GM18519 (cell line): ENCODE results near the gene BNIP1.
"Not testable (repeated sequence)": the region's sequence is repeated elsewhere in the genome, so short reads cannot be mapped to it uniquely, and the experiment has no call there.

Experiments used
- ATAC-seq: cut with Tn5 transposase; IDR thresholded peaks from one replicate; pipeline ENCODE4 v1.9.1; 2021; ENCODE audit warnings: mild to moderate bottlenecking, moderate library complexity; ENCODE audit not compliant: unreplicated experiment, low FRiP score

Gene BNIP1, protein sequence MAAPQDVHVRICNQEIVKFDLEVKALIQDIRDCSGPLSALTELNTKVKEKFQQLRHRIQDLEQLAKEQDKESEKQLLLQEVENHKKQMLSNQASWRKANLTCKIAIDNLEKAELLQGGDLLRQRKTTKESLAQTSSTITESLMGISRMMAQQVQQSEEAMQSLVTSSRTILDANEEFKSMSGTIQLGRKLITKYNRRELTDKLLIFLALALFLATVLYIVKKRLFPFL

DNA sequence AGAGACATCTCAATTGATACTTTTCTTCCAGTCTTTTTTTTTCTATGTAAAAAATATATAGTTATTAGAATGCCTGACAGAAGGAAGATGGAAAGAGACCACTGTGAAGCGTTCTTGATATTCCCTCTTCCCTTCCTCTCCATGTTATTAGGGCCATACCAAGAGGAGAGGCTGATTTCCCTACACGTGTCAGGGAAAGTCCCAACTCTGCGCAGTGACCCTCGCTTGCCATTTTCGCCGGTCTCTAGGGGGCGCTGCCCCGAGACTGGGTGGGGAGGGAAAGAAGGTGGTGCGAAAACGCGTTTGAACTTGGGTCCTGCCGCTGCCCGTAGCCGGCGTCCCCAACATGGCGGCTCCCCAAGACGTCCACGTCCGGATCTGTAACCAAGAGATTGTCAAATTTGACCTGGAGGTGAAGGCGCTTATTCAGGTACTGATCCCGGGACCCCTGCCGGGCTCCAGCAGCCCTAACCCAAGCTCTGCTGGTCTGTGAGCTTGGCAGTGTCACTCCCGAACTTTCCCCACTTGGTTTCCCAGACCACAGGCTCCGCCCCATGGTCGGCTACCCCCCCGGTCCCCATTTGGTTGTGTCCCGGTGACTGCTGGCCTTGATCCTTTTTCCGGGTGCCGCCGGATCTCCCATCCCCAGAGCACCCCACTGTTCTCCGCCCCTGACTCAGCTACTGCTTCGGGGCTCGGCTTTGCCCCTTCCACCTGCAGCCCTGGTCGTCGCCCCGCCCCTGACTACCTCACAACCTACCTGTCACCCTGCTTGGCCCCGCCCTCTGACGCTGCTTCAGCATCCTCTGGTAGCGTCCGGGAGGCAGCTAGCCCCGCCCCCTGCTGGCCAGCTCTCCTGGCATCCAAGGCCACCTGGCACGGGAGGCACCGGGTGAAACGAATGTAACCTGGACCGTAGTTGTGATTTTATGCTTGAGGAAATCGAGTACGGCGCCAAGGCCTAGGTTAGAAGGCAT is at the start of gene BNIP1:
BNIP1 (plus strand) TSS at position 332 of the 977 bp plus-strand sequence; CDS start at position 347, 15 bp downstream.
- ATAC-seq, result peak; percentile 85

DNA sequence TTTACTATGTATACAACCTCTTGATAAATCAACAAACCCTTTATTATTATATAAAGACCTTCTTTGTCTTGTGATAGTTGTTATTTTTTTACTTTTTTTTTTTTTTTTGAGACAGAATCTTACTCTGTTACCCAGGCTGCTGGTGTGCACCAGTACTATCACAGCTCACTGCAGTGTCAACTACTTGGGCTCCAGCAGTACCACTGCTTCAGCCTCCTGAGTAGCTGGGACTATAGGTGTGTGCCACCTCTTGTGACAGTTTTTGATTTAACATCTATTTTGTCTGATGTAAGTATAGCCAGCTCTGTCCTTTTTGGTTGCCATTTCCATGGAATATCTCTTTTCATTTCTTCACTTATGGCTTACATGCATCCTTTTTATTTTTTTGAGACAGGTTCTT is 45.5 kb upstream of the BNIP1 start:
- ATAC-seq, result no peak

DNA sequence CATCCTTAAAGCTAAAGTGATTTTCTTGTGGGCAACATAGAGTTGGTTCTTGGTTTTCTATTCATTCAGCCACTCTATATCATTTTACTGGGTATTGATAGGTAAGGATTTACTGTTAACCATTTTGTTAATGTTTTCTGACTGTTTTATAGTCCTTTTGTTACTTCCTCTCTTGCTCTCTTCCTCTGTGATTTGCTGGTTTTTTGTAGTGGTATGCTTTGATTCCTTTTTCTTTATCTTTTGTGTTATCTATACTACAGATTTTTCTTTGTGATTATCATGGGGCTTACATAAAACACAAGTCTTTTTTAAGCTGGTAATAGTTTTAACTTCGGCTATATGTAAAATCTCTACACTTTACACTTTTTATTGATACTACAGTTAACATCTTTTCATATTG is 44.9 kb upstream of the BNIP1 start:
- no peak for ATAC-seq

DNA sequence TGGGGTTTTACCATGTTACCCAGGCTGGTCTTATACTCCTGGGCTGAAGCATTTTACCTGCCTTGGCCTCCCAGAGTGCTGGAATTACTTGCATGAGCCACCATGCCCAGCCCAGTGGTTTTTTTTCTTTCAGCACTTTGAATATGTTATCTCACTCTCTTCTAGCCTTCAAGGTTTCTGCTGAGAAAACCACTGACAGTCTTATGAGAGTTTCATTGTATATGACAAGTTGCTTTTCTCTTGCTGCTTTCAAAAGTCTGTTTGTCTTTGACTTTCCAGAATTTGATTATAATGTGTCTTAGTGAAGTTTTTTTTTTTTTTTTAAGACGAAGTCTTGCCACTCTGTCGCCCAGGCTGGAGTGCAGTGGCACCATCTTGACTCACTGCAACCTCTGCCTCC is 43.1 kb upstream of the BNIP1 start:
- ATAC-seq, result no peak

DNA sequence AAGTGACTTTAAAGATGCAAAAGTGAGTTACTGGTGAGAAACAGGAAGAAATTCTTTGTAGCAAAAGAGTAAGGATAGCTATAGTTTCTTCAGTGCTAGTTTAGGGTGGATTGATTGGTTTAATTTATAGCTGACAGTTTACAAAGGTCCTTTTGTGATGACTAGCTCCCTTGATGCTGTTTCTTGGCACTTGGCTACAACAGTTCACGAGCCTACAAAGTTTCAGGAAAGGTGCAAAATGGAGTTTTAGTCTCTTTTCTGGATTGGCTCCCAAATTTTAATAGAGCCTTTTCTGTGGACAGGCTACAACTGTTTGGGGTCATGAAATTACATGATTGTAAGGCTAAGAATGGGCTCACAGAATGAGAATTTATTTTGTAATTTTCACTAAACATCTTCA is 40.9 kb upstream of the BNIP1 start:
- ATAC-seq, result no peak

DNA sequence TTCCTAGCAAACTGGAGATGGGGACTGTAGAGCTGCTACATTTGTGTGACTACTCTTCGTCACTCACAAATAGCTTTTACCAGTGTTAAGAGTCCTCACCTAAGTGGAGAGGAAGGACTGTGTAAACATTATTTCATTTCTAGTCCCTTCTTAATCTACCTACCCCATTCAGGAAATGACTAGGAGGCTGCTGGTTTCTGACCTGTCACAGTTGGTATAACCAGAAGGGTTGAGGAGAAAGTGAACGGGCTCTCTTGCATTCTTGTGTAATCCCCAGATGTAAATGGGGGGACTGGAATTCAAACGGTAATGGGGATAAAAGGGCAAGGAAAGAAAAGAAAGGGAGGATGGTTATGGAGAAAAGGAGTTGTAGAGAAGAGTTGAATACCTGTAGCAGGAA is 35.4 kb upstream of the BNIP1 start:
- ATAC-seq, result no peak

DNA sequence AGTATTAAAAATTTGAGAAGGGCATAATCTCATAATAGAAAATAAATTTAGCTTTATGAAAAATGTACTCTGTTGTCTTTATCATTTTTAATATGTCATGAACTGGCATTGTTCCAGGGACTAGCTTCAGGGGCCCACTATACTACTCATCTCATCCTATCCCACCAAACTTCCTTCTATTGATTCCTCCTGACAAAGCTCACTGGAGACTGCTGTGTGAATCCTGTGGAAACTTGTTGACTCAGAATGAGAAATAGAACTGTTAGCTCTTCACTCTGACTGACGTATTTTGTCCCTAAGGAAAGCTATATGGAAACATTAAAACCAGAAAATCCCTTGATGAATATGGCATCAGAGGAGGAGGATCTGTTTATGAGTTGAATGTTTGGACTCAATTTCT is 29.8 kb upstream of the BNIP1 start:
- ATAC-seq, result no peak

DNA sequence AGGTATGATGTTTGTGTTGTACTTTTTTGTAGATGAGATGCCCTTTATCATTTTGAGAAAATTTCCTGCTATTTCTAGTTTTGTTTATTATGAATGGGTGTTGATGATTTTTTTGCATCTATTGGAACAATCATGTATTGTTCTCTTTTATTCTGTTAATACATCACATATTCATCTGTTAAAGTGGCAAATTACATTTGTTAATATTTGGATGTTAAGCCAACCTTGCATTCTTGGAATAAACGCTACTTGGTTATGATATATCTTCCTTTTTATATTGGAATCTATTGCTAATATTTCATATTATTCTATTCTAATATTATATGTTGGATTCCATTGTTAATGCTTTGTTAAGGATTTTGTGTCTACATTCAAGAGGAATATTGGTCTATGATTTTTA is 24.6 kb upstream of the BNIP1 start:
- ATAC-seq, result no peak

DNA sequence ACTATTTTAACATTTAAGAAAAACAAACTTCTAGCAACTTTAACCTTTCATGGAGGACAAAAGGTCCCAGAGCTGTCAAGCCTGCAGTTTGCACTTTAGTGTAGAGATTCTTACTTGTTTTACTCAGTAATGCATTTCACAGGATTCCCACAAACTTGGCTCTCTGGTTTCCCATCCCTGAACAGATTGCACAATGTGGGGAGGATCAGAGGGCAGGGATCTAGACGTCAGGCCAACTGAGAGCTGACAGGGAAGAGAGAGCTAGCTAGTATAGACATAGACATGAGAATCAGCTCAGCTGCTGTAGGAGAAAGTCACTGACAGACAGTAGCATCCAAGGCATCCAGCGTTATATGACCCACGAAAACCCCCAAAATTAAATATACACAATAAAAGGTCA is 20.9 kb upstream of the BNIP1 start:
- no peak for ATAC-seq

DNA sequence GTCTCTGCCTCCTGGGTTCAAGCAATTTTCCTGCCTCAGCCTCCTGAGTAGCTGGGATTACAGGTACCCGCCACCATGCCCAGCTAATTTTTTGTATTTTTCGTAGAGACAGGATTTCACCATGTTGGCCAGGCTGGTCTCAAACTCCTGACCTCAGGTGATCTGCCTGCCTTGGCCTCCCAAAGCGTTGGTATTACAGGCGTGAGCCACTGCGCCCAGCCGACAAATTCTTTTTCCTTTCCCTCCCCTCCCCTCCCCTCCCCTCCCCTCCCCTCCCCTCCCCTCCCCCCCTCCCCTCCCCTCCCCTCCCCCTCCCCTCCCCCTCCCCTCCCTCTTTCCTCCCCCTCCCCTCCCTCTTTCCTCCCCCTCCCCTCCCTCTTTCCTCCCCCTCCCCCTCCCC is 12.2 kb upstream of the BNIP1 start:
- not testable (repeated sequence) for ATAC-seq

DNA sequence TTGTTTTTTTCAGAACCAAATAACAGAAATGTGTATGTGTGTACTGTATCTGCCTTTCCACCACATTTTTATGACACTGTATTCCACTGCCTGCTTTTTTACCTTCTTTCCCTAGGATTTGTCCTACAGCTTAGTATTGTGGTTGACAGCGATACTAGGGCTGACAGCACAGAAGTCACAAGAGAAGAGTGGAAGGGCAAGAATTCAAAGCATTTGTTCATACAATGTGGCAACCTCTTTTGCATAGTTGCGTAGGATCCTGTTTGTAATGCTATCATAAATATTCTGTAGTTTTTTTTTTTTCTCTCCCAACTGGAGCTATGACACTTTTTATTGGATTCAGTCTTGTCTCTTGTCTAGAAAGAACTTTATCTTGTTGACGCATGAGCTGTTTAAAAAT is 5.6 kb upstream of the BNIP1 start:
- ATAC-seq, result no peak

DNA sequence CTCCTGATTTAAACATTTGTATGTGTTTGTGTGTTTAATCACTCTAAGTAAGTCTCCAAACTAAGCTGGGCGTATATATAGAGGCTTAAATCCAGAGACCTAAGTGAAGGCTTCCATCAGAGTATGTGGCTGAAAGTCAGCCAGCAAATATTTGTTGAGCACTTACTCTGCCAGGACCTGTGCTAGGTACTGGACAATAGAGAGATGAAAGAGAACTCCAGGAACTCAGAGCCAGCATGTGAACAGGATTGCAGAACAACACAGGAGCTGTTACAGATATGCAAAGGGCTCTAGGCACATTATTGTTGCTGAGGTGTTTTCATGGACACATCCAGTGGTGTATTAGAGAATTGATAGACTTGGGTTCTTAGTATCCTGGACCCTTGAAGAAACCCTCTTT is 4.7 kb upstream of the BNIP1 start:
- no peak for ATAC-seq

DNA sequence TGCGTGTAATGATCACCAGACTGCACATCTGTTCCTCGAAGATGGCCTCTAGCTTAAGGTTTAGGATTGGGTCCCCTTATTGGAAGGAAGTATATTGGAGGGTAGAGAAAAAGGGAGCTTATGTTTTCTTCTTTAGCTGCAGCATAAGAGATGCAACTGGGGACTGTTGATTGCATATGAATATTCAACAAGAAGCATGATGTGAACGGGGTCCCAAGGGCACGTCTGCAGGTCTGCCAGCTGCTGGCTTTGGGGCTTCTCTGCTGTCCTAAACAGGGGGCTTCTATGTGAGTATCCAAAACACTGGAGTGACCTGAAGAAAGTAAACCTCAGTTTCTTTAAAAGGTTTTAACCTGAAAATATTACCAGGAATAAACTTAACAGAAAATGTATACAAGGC is 3.6 kb upstream of the BNIP1 start:
- ATAC-seq, result no peak

DNA sequence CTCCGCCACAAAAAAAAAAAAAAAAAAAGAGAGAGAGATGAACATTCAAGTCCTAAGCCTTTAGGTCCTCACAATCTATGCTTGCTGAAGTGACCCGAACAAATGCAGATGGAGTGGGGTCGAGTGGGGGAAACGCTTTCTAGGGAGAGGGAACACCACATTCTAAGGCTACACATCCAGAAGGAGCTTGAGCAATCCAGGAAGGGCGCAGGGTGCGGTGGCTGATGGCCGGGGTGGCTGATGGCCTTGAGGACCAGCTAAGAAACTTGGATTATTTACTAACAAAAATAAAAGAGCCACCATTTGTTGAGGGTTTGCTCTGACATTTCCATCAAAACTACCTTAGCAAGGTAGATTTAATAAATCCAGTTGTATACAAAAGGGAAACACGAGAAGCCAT is 764 bp upstream of the BNIP1 start:
- ATAC-seq, result no peak

DNA sequence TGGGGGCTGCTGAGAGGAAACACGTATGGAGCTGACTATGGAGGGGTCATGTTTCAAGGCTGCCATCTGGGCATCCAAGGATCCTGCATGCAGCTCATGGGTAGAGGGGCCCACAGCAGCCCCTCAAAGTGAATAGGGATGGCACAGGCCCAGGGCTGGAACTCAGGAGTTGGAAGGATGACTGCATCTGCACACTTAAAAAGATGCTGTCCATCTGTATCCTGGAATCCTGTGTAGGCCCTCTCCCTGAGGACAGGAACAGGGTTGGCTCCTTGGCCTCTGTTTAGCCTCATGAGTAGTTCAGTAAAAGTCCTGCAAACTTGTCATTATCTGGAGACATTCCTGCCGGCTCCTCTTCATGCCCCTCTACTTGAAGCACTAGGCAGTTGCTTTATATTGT is 4.0 kb downstream of the BNIP1 start:
- ATAC-seq, result no peak

DNA sequence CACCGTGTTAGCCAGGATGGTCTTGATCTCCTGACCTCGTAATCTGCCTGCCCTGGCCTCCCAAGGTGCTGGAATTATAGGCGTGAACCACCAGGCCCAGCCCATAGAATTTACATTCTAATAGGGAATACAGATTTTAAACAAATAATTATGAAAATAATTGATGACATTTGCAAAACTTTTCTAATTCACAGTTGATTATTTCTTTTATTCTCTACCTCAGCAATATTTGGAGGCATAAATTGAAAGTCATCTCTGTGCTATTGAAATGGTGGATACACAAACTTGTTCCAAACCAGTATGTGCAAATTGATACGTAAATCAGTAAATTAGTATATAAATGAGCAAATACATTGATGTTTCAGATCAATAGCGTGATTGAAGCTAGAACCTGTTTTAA is 8.2 kb downstream of the BNIP1 start:
- no peak for ATAC-seq

DNA sequence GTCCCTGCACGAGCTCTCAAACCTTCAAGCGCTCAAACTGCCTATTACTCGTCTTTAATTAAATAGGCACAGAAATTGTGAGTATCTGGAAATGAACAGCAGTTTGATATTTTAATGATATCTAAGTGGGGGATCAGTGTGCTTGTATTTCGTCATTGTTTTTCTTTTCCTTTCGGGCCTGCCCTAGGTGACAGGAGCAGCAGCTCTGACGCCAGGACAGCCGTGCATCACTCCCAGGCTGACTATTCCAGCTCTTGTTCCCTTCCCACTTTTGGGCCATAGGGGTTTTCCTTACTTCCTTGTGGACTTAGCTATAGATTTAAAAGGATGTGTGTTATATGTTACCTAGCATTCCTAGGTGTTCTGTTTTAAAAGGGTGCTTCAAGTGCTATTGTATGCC is 9.5 kb downstream of the BNIP1 start:
- no peak for ATAC-seq

DNA sequence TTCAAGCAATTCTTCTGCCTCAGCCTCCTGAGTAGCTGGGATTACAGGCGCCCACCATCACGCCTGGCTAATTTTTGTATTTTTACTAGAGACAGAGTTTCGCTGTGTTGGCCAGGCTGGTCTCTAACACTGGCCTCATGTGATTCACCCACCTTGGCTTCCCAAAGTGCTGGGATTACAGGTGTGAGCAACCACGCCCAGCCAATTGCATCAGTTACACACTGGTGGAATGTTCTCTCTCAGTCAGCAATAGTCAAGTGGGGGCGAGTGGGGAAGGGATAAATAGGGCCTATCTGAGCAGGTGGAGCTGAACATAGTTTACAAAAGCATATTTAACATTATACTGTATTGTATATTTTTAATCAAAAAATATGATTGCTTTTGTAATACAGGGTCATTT is 10.3 kb downstream of the BNIP1 start:
- ATAC-seq, result not testable (repeated sequence)

DNA sequence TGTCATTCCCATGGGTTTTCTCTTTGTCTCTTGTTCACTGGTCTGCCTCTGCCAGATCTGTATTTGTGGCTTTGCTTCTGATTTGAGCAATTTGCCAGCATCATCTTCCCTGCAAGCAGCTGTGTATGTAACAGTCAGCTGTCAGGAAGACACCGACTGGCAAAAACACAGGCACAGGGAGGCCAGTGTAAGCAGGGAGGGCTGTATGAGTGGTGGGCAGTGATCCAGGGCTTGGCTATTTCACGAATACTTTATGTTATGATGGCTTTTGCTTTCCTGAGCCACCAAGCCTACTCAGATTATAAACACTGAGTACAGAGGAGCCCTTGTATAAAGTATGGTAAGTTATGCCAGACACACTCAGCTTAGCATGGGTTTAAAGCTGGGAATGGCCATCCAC is 11.6 kb downstream of the BNIP1 start:
- ATAC-seq, result no peak

DNA sequence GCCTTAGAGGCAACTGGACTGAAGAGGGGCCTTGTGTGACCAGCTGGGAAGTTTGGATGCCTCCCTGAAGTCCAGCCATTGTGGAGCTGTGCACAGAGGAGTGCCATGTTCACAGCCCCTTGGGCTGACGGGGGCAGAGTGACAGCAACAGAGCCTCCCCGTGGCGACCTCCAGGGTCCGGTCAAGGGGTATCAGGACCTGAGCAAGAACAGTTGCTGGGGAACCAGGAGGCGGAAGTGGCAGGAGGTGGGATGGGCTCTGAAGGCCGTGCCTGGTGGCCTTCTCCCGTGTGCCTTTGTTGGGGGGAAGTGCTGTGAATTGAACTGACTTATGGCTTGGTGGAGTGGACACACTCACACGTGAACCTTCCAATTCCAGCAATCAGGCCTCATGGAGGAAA is 14.0 kb downstream of the BNIP1 start:
- ATAC-seq, result no peak

DNA sequence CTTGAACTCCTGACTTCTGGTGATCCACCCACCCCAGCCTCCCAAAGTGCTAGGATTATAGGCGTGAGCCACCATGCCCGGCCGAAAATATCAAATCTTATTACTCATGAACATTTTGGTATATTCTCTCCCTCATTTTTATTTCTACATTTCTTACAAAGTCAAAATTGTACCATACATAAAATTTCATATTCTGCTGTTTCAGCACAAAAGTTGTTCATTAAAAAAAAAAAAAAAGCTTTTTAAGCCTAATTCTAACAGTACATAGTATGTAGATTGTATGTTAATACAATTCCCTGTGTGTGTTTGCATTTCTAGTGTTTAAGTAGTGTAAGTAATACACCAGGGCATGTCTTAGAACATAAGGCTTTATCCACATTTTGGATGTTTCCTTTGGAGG is 14.9 kb downstream of the BNIP1 start:
- ATAC-seq, result no peak

DNA sequence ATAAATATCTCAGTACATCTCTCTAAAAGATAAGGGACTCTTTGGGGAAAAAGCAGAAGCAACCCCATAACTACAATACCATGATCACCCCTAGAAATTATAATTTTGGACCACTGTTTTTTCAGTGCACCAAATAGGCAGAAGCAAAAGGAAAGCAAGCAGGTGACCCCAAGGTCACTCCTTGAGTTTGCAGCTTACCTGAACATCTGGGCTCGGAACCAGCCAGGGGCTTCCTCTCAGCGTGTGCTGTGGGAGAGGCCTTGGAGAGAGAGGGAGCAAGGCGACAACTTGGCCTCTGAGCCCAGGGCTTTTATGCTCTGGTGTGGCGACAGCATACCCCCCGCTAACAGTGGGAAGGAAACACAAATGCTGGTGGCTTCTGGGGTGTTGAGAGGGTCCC is 16.8 kb downstream of the BNIP1 start:
- no peak for ATAC-seq
